Kidney (tissue), 14 donors: ENCODE results near the gene ITPKA. TPM values are rescaled to one million over a fixed set of nuclear protein-coding genes. Genes with fewer than 3 reads are reported as not detected.

ENCODE experiments used
- DNase-seq, 5 donors: peaks; one replicate each; pipeline ENCODE4 v3.0.0-alpha.2; 2013 to 2020
- FAIRE-seq: peaks from 2 replicates; lab custom pipeline; 2012; peaks lifted over from hg19 to GRCh38; lab: Jason Lieb, UNC
- H3K27ac ChIP-seq, 2 donors: one replicate each; pipeline ENCODE4 v1.7.0; 2013; ENCODE audit warnings: low read depth in 2 of 2, low read length in 2 of 2, inconsistent platforms in 1 of 2
- H3K27me3 ChIP-seq: one replicate; pipeline ENCODE4 v1.7.1; 2013; ENCODE audit warnings: low read length, inconsistent platforms; ENCODE audit not compliant: control insufficient read depth, insufficient read depth
- H3K36me3 ChIP-seq, 3 donors: one replicate each; pipeline versions ENCODE4 v1.7.0 to v1.7.1; 2013; ENCODE audit warnings: low read length in 3 of 3, control low read depth in 1 of 3, inconsistent platforms in 1 of 3; ENCODE audit not compliant: insufficient read depth in 3 of 3, control insufficient read depth in 2 of 3
- H3K4me1 ChIP-seq, 3 donors: one replicate each; pipeline versions ENCODE4 v1.7.0 to v1.7.1; 2013; ENCODE audit warnings: low read length in 3 of 3, inconsistent platforms in 1 of 3, low read depth in 1 of 3; ENCODE audit not compliant: control insufficient read depth in 2 of 3, insufficient read depth in 2 of 3
- H3K4me3 ChIP-seq, 3 donors: one replicate each; pipeline versions ENCODE4 v1.7.0 to v1.8.1; 2013; ENCODE audit warnings: low read length in 3 of 3, control low read depth in 1 of 3, inconsistent platforms in 1 of 3
- H3K9ac ChIP-seq, 3 donors: one replicate each; pipeline versions ENCODE4 v1.7.0 to v1.7.1; 2013; ENCODE audit warnings: low read length in 3 of 3, control low read depth in 1 of 3, inconsistent platforms in 1 of 3
- H3K9me3 ChIP-seq, 3 donors: one replicate each; pipeline versions ENCODE4 v1.7.0 to v1.7.1; 2013; ENCODE audit warnings: low read length in 3 of 3, control low read depth in 1 of 3, inconsistent platforms in 1 of 3; ENCODE audit not compliant: control insufficient read depth in 2 of 3, insufficient read depth in 1 of 3
- intact Hi-C: fragments of 100-400 bp; cut with DNase I; formaldehyde crosslinking; loops from one replicate; pipeline ENCODE4 v1.11.1; 2022
- polyA plus RNA-seq: library from polyadenylated mRNA; stranded (reverse); fragments of 350-450 nt; fragmentation: Illumina TruSeq; extraction: RNeasy Lipid Tissue Mini Kit (QIAGEN cat#74804); gene quantifications from one replicate; pipeline ENCODE4 v1.2.3, GENCODE V29; 2014; ENCODE audit warnings: low read depth, low replicate concordance; ENCODE audit not compliant: insufficient read depth
- total RNA-seq: library from RNA; stranded (reverse); fragmentation: NEBNext Ultra II Directional; extraction: Animal tissue kit (Norgen Biotek cat#: 25700); gene quantifications from one replicate; pipeline ENCODE4 v1.2.1, GENCODE V29; 2021
- TF ChIP-seq, protein P1 (sequence below): IDR thresholded peaks from 3 replicates; pipeline ENCODE4 v1.5.1; 2012; ENCODE audit warnings: mild to moderate bottlenecking, moderate library complexity, borderline replicate concordance; ENCODE audit not compliant: insufficient read depth; ENCODE audit errors: extremely low read depth
- donor health status: control.
- donor health status: control.
- donor health status: control.
- donor health status: control.
- donor health status: control.
- donor health status: DM: yes; HTN: yes; CAD: no.
- donor health status: Normal renal cell carcinoma (clear cell type).

Gene ITPKA
- total and polyA plus RNA-seq, 2 donors from 2014 or later = 0.66 TPM; not detected in 1

DNA sequence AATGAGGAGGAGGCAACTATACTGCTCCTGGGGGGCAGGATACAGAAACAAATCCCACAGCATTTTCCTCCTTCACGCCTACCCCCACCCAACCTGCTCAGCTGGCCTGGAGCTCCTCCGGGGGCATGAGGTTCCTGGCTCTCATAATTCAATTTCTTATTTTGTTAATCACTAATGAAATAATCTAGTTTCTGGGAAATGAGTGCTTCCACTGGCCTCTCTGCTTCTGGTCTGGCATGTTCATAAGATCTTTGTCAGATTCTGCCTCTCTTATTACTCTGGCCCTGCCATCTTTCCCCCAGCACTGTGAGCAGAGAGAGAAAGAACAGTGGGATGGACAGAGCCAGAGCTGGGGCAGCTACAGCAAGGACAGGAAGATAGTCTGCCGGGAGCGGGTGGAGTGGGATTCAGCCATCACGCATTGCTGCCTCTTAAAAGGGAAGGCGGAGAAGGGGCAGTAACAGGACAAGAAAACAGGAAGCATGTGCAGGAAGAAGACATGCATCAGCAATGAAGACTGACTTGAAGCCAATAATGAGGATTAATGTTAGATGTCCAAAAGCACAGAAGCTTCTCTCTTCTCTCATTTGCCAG lies 36.8 kb downstream of the ITPKA start:
- DNase-seq (no peak), FAIRE-seq (no peak)
- Histone ChIP-seq H3K9ac (no peak overlapping the region), H3K27ac (no peak overlapping the region), H3K27me3 (no peaks in the 10 kb centered on the region), H3K4me3 (no peak overlapping the region), H3K9me3 (no peaks in the 10 kb centered on the region), H3K4me1 (peaks cover 0 to 3% (median 0%) of the 10 kb centered on the region in 3 donors), H3K36me3 (peaks cover 4 to 44% (median 43%) of the 10 kb centered on the region in 3 donors)
- intact Hi-C loops = no loop called here
- TF ChIP-seq, protein P1, sequence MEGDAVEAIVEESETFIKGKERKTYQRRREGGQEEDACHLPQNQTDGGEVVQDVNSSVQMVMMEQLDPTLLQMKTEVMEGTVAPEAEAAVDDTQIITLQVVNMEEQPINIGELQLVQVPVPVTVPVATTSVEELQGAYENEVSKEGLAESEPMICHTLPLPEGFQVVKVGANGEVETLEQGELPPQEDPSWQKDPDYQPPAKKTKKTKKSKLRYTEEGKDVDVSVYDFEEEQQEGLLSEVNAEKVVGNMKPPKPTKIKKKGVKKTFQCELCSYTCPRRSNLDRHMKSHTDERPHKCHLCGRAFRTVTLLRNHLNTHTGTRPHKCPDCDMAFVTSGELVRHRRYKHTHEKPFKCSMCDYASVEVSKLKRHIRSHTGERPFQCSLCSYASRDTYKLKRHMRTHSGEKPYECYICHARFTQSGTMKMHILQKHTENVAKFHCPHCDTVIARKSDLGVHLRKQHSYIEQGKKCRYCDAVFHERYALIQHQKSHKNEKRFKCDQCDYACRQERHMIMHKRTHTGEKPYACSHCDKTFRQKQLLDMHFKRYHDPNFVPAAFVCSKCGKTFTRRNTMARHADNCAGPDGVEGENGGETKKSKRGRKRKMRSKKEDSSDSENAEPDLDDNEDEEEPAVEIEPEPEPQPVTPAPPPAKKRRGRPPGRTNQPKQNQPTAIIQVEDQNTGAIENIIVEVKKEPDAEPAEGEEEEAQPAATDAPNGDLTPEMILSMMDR = no peak

DNA sequence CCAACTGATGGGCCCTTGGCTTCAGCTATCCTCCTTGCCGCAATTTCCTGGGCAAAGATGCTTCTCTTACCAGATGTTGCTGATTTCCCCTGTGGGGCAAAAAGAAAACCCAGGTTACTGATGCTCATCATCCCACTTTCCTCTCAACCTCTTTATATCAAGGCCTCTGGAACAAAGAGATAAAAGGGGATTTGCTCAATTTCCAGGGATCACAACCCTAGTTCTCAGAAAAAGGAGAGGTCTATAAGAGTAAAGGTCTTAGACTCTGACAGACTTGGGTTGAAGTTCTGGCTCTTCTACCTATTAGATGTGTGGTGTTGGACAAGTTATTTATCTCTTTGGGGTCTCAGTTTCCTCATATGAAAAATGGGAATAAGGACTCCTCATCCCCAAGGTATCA lies 41.9 kb downstream of the ITPKA start:
- Histone ChIP-seq H3K9ac (no peak overlapping the region), H3K27me3 (no peaks in the 10 kb centered on the region), H3K9me3 (no peaks in the 10 kb centered on the region), H3K36me3 (peaks cover 4 to 20% (median 20%) of the 10 kb centered on the region in 3 donors), H3K27ac (no peak overlapping the region), H3K4me1 (peaks cover 0 to 3% (median 0%) of the 10 kb centered on the region in 3 donors), H3K4me3 (no peak overlapping the region)
- intact Hi-C loops = no loop called here
- TF ChIP-seq, protein P1 = no peak
- no peak for DNase-seq
- no peak for FAIRE-seq

DNA sequence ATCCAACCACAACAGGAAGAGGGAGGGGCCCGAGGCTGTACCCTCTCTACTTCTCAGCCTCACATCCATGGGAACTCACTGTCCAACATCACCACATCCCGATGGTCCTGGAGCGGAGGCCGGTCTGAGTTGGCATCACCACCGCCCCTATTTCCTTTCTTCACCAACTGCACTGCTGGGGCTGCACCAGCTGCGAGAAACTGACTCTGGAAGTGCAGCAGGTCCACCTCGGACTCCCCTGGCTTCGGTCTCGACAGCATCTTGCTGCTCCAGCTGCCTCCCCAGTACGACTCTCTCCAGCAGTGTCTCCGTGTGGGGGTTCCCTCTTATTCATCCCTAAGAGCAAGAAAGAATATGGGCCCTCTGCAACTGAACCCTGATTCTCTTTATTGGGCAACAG lies 43.2 kb downstream of the ITPKA start:
- H3K4me3 ChIP-seq = no peak overlapping the region
- TF ChIP-seq, protein P1 = no peak
- no peak overlapping the region for H3K9ac ChIP-seq
- H3K9me3 ChIP-seq = no peaks in the 10 kb centered on the region
- DNase-seq (no peak), FAIRE-seq (no peak)
- no peak overlapping the region for H3K27ac ChIP-seq
- peaks cover 4 to 15% (median 14%) of the 10 kb centered on the region in 3 donors for H3K36me3 ChIP-seq
- no peaks in the 10 kb centered on the region for H3K4me1 ChIP-seq
- intact Hi-C loops = no loop called here
- no peaks in the 10 kb centered on the region for H3K27me3 ChIP-seq
